HCT116 (cell line): Measurements from ENCODE around the gene IL21R. TPM values are rescaled to one million over a fixed set of nuclear protein-coding genes. Genes with fewer than 3 reads are reported as not detected.

ENCODE experiments used
- ATAC-seq: fragments of 200-7000 bp; cut with Tn5 transposase; 2 replicates; pipeline ENCODE4 v1.9.1; 2020; ENCODE audit warnings: mild to moderate bottlenecking, moderate library complexity
- BruUV-seq: library from RNA; stranded (reverse); fragments of 400-500 nt; replicated peaks from 2 replicates; lab custom pipeline; 2021; lab: Mats Ljungman, UMichigan
- CTCF ChIA-PET: fragments of 300-600 bp; sonication (Branson Sonifier 250); formaldehyde crosslinking; loops from one replicate; lab custom pipeline; 2021; ENCODE audit warnings: antibody characterized with exemption; lab: Charles Lee
- POLR2A ChIA-PET: fragments of 300-600, 350-600 bp; sonication (Branson Sonifier 250); formaldehyde crosslinking; loops from one replicate; lab custom pipeline; 2021; ENCODE audit warnings: antibody characterized with exemption; lab: Charles Lee
- RAD21 ChIA-PET, 2 experiments: fragments of 300-600 bp; sonication (Branson Sonifier 250); formaldehyde crosslinking; loops; one replicate each; lab custom pipeline; 2023; ENCODE audit warnings: low total read pairs in 2 of 2; ENCODE audit not compliant: uncharacterized antibody in 2 of 2, unreplicated experiment in 2 of 2, low non-redundant PET in 1 of 2; lab: Charles Lee
- DNase-seq: peaks from one replicate; pipeline ENCODE4 v3.0.0-alpha.2; 2010; ENCODE audit warnings: low read depth, low spot score
- H2AFZ ChIP-seq: fragments of 200-600 bp; shearing (Covaris generic), sonication (generic); 2 replicates; pipeline ENCODE4 v1.6.1; 2017; ENCODE audit warnings: low read depth, mixed run types, mixed read lengths, antibody characterized with exemption, low read length; ENCODE audit not compliant: poor library complexity, severe bottlenecking
- H3K27ac ChIP-seq: 2 replicates; pipeline ENCODE4 v1.5.1; 2012; ENCODE audit warnings: low read depth, low read length
- H3K27me3 ChIP-seq: fragments of 200-600 bp; sonication (generic); 2 replicates; pipeline ENCODE4 v1.6.1; 2016; ENCODE audit warnings: mixed run types, low read length, mixed read lengths; ENCODE audit not compliant: insufficient read depth
- H3K36me3 ChIP-seq, 2 experiments: fragments of 200-500 bp in 1 of 2; fragments of 200-600 bp in 1 of 2; sonication (Bioruptor generic) in 1 of 2; sonication (generic) in 1 of 2; 2 replicates each; pipeline versions ENCODE4 v1.5.1 to v1.6.1; 2014 to 2016; ENCODE audit warnings: low read length in 2 of 2, inconsistent platforms in 1 of 2, mixed read lengths in 1 of 2, mixed run types in 1 of 2; ENCODE audit not compliant: insufficient read depth in 2 of 2, control insufficient read depth in 1 of 2
- H3K4me1 ChIP-seq, 2 experiments: fragments of 200-600 bp in 1 of 2; sonication (generic) in 1 of 2; 2 replicates each; pipeline versions ENCODE4 v1.5.1 to v1.6.1; 2012 to 2017; ENCODE audit warnings: low read length in 2 of 2, inconsistent platforms in 1 of 2, mild to moderate bottlenecking in 1 of 2, mixed read lengths in 1 of 2, mixed run types in 1 of 2, moderate library complexity in 1 of 2; ENCODE audit not compliant: insufficient read depth in 2 of 2, control insufficient read depth in 1 of 2
- H3K4me2 ChIP-seq: fragments of 200-600 bp; sonication (generic); 2 replicates; pipeline ENCODE4 v1.6.1; 2017; ENCODE audit warnings: mixed run types, low read length, mixed read lengths
- H3K4me3 ChIP-seq, 2 experiments: fragments of 200-600 bp in 1 of 2; sonication (generic) in 1 of 2; replicated peaks in 1 of 2; 2 replicates each; pipeline ENCODE4 v1.5.1; 2011 to 2016; ENCODE audit warnings: low read length in 2 of 2, control low read depth in 1 of 2, low read depth in 1 of 2, mild to moderate bottlenecking in 1 of 2, mixed read lengths in 1 of 2, mixed run types in 1 of 2
- H3K79me2 ChIP-seq: fragments of 200-600 bp; sonication (generic); 2 replicates; pipeline ENCODE4 v1.6.1; 2017; ENCODE audit warnings: mild to moderate bottlenecking, mixed run types, low read length, moderate library complexity, mixed read lengths; ENCODE audit not compliant: insufficient read depth
- H3K9ac ChIP-seq: fragments of 200-600 bp; sonication (generic); 2 replicates; pipeline ENCODE4 v1.6.1; 2016; ENCODE audit warnings: low read length, mixed read lengths
- H3K9me2 ChIP-seq: fragments of 200-600 bp; sonication (generic), shearing (Covaris generic); 2 replicates; pipeline ENCODE4 v1.6.1; 2017; ENCODE audit warnings: mixed run types, mild to moderate bottlenecking, moderate library complexity; ENCODE audit not compliant: insufficient read depth
- H3K9me3 ChIP-seq, 2 experiments: fragments of 200-500 bp in 1 of 2; fragments of 200-600 bp in 1 of 2; sonication (Bioruptor generic) in 1 of 2; sonication (generic) in 1 of 2; 2 replicates each; pipeline ENCODE4 v1.6.1; 2014 to 2017; ENCODE audit warnings: low read length in 2 of 2, mixed read lengths in 2 of 2, inconsistent platforms in 1 of 2, low read depth in 1 of 2, mild to moderate bottlenecking in 1 of 2, mixed run types in 1 of 2, moderate library complexity in 1 of 2; ENCODE audit not compliant: control insufficient read depth in 1 of 2, insufficient read depth in 1 of 2
- H4K20me1 ChIP-seq: fragments of 200-600 bp; sonication (generic), shearing (Covaris generic); 2 replicates; pipeline ENCODE4 v1.6.1; 2017; ENCODE audit warnings: mixed run types, mild to moderate bottlenecking, moderate library complexity; ENCODE audit not compliant: insufficient read depth
- ATF3 ChIP-seq: IDR thresholded peaks from 2 replicates; pipeline ENCODE4 v1.6.1; 2012
- CBX3 ChIP-seq: IDR thresholded peaks from 2 replicates; pipeline ENCODE4 v1.6.1; 2012; ENCODE audit warnings: low read depth
- CTCF ChIP-seq, 3 experiments: fragments of 200-600 bp in 1 of 3; sonication (generic) in 1 of 3; IDR thresholded peaks in 2 of 3; conservative IDR thresholded peaks in 1 of 3; 2 replicates each; pipeline ENCODE4 v1.5.1; 2012 to 2017; ENCODE audit warnings: low read depth in 2 of 3, low read length in 2 of 3, antibody characterized with exemption in 1 of 3, borderline replicate concordance in 1 of 3, control low read depth in 1 of 3, mild to moderate bottlenecking in 1 of 3, mixed read lengths in 1 of 3, mixed run types in 1 of 3, moderate library complexity in 1 of 3; ENCODE audit not compliant: insufficient read depth in 1 of 3
- EGR1 ChIP-seq: IDR thresholded peaks from 2 replicates; pipeline ENCODE4 v1.6.1; 2012; ENCODE audit warnings: low read depth
- ELF1 ChIP-seq: IDR thresholded peaks from 2 replicates; pipeline ENCODE4 v1.6.1; 2012; ENCODE audit warnings: low read depth, borderline replicate concordance
- FOSL1 ChIP-seq: IDR thresholded peaks from 2 replicates; pipeline ENCODE4 v1.6.1; 2012; ENCODE audit warnings: low read depth
- MAX ChIP-seq: IDR thresholded peaks from 2 replicates; pipeline ENCODE4 v1.6.1; 2012
- POLR2A ChIP-seq: IDR thresholded peaks from 2 replicates; pipeline ENCODE4 v1.7.0; 2011; ENCODE audit warnings: borderline replicate concordance; ENCODE audit not compliant: insufficient read depth, insufficient read length; ENCODE audit errors: extremely low read depth
- POLR2AphosphoS5 ChIP-seq: IDR thresholded peaks from 2 replicates; pipeline ENCODE4 v1.6.1; 2011; ENCODE audit warnings: mild to moderate bottlenecking, low read depth, low read length, moderate library complexity
- SIN3A ChIP-seq: IDR thresholded peaks from 2 replicates; pipeline ENCODE4 v1.6.1; 2012; ENCODE audit warnings: low read depth
- SP1 ChIP-seq: IDR thresholded peaks from 2 replicates; pipeline ENCODE4 v1.6.1; 2012; ENCODE audit warnings: low read depth
- SRF ChIP-seq: IDR thresholded peaks from 2 replicates; pipeline ENCODE4 v1.6.1; 2012; ENCODE audit warnings: low read depth
- TCF7L2 ChIP-seq: IDR thresholded peaks from 2 replicates; pipeline ENCODE4 v1.7.0; 2011; ENCODE audit warnings: borderline replicate concordance, inconsistent platforms; ENCODE audit not compliant: insufficient read depth, insufficient read length; ENCODE audit errors: extremely low read depth
- ZBTB33 ChIP-seq: IDR thresholded peaks from 2 replicates; pipeline ENCODE4 v1.6.1; 2011; ENCODE audit warnings: mild to moderate bottlenecking, low read length, moderate library complexity; ENCODE audit not compliant: insufficient replicate concordance; ENCODE audit errors: extremely low read depth
- ZFX ChIP-seq: fragments of 450-650 bp; IDR thresholded peaks from 2 replicates; pipeline ENCODE4 v1.6.1; 2017
- intact Hi-C: fragments of 100-400 bp; cut with micrococcal nuclease; formaldehyde crosslinking; loops from 2 replicates; pipeline ENCODE4 v1.10.0; 2022
- total RNA-seq: library from RNA; stranded (reverse); gene quantifications from one replicate; pipeline ENCODE4 v1.2.1, GENCODE V29; 2021; ENCODE audit not compliant: unreplicated experiment

Gene IL21R
- total RNA-seq, 1 experiment from 2014 or later, result 1.2 TPM

- POLR2A ChIA-PET, result no interaction called here
- peaks cover 35 to 39% of the 10 kb centered on the region in 2 experiments; a peak in 3 of 4 replicates for H3K36me3 ChIP-seq
- intact Hi-C loops, result no loop called here
Measured at GRCh38 chr16:27468941-27469531, 67.1 kb downstream of the IL21R start.

GRCh38 chr16:27470567-27471431 lies 68.8 kb downstream of the IL21R start:
- Histone ChIP-seq H2AFZ (no peak overlapping the region), H3K4me3 (no peak overlapping the region), H3K4me2 (no peak overlapping the region), H3K9ac (no peak overlapping the region), H3K36me3 (peaks cover 41 to 51% of the 10 kb centered on the region in 2 experiments; a peak in 3 of 4 replicates), H3K9me2 (no peaks in the 10 kb centered on the region), H3K27me3 (no peaks in the 10 kb centered on the region), H3K79me2 (no peaks in the 10 kb centered on the region), H3K9me3 (no peaks in the 10 kb centered on the region), H3K27ac (no peak overlapping the region), H3K4me1 (peaks cover 0 to 3% of the 10 kb centered on the region in 2 experiments; a peak in 1 of 4 replicates), H4K20me1 (no peaks in the 10 kb centered on the region)
- DNase-seq, result no peak
- ChIA-PET POLR2A (no interaction called here), RAD21 (no interaction called here), CTCF (no interaction called here)
- intact Hi-C loops, result no loop called here
- no peak for ATAC-seq
- no TSS peak for BruUV-seq
- TF ChIP-seq CBX3 (no peak), ZBTB33 (no peak), SRF (no peak), POLR2AphosphoS5 (no peak), ATF3 (no peak), MAX (no peak), SIN3A (no peak), FOSL1 (no peak), POLR2A (no peak), ELF1 (no peak), ZFX (no peak), EGR1 (no peak), CTCF (IDR thresholded peaks at IDR 0.05 in 2 of 3, conservative IDR thresholded peaks at IDR 0.05 in 1 of 3; ENCODE audit: borderline replicate concordance in 1 of 3, insufficient read depth in 1 of 3, low read depth in 2 of 3, low read length in 2 of 3) (no peak)

More at GRCh38 chr16:27468941-27469531, 67.1 kb downstream of the IL21R start:
- Histone ChIP-seq H2AFZ (no peak overlapping the region), H3K4me3 (no peak overlapping the region), H3K9me2 (no peaks in the 10 kb centered on the region), H3K79me2 (no peaks in the 10 kb centered on the region), H3K4me2 (no peak overlapping the region), H3K4me1 (no peaks in the 10 kb centered on the region), H4K20me1 (no peaks in the 10 kb centered on the region), H3K9me3 (no peaks in the 10 kb centered on the region), H3K9ac (no peak overlapping the region), H3K27ac (no peak overlapping the region), H3K27me3 (no peaks in the 10 kb centered on the region)
- no TSS peak for BruUV-seq
- CTCF ChIA-PET, result no interaction called here
- RAD21 ChIA-PET, result no interaction called here
- DNase-seq (no peak), ATAC-seq (no peak)
- TF ChIP-seq ZFX (no peak), SP1 (no peak), SRF (no peak), POLR2A (no peak), ELF1 (no peak), TCF7L2 (no peak)
